ENCODE measurements around the gene PIK3C2G. TPM values are rescaled to one million over a fixed set of nuclear protein-coding genes. Genes with fewer than 3 reads are reported as not detected.
"Not testable (repeated sequence)": the region's sequence is repeated elsewhere in the genome, so short reads cannot be mapped to it uniquely, and the experiment has no call there.

Gene PIK3C2G
- total RNA-seq, 8 experiments from 2014 or later = 0.05 to 0.92 (median 0.19) TPM; not detected in 5

DNA sequence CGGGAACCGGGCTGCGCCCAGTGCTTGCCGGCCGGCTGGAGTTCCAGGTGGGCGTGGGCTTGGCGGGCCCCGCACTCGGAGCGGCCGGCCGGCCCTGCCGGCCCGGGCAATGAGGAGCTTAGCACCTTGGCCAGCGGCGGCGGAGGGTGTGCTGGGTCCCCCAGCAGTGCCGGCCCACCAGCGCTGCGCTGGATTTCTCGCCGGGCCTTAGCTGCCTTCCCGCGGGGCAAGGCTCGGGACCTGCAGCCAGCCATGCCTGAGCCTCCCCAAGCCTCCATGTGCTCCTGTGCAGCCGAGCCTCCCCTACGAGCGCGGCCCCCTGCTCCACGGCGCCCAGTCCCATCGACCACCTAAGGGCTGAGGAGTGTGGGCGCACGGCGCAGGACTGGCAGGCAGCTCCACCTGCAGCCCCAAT lies 238.8 kb downstream of the PIK3C2G start:
- in situ Hi-C loops (cut with MboI; ENCODE audit: low pct_unique_long_range_greater_than_20kb in 2 of 9, low sequenced_read_pairs in 9 of 9, unreplicated experiment in 9 of 9); H3K4me3 ChIP-seq; ATAC-seq (replicated peaks in 6 of 8); H3K27ac ChIP-seq: not testable (repeated sequence)
- 80 to 100% (median 100%) methylated on average over 1 to 3 of the region's 35 CpGs; no CpG with 5 or more reads in 7 of the 10 experiments for WGBS, 10 experiments
- H3K4me1 ChIP-seq (replicated peaks in 1 of 2) = peaks cover 6 to 36% of the 10 kb centered on the region in 2 donors

DNA sequence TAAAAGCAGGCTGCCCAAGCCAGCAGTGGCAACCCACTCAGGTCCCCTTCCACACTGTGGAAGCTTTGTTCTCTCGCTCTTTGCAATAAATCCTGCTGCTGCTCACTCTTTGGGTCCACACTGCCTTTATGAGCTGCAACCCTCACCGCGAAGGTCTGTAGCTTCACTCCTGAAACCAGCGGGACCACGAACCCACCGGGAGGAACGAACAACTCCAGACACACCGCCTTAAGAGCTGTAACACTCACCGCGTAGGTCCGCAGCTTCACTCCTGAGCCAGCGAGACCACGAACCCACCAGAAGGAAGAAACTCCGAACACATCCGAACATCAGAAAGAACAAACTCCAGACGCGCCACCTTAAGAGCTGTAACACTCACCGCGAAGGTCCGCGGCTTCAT lies 239.4 kb downstream of the PIK3C2G start:
- peaks cover 6 to 36% of the 10 kb centered on the region in 2 donors for H3K4me1 ChIP-seq (replicated peaks in 1 of 2)
- in situ Hi-C loops (cut with MboI; ENCODE audit: low pct_unique_long_range_greater_than_20kb in 2 of 9, low sequenced_read_pairs in 9 of 9, unreplicated experiment in 9 of 9); H3K27ac ChIP-seq; ATAC-seq (replicated peaks in 6 of 8); H3K4me3 ChIP-seq: not testable (repeated sequence)
- WGBS, 10 experiments = 80 to 100% (median 98%) methylated on average over 2 to 8 of the region's 21 CpGs; no CpG with 5 or more reads in 3 of the 10 experiments

DNA sequence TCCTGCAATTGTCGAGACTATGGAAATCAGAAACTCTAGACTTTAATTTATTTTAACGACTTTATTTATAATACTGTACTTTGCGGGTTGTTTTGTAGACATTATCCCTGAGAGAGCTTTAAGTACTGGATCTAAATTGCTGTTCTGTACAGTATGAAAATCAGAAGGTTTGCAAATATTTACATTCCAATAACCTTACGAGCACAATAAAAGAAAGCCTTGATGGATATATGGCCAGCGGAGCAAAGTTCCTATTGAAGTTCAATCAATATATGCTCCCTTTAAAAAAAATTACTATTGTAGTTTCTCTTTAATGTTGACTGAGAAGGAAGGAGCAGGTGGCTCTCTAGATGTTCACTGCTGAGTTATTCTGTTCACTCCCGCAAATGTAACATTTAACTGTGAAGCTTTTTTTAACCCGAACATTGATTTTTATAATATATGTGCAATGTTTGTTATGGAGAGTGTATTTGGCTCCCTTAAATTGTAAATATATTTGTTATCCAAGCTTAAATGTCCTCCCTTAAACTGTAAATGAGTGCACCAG lies 241.2 kb downstream of the PIK3C2G start:
- ATAC-seq (replicated peaks in 6 of 8) = peak in 5 of 8 experiments; percentile 18 to 68 (median 46)
- Histone ChIP-seq H3K4me1 (replicated peaks in 1 of 2) (peaks cover 6 to 24% of the 10 kb centered on the region in 2 donors), H3K4me3 (no peak overlapping the region), H3K27ac (no peak overlapping the region)
- in situ Hi-C loops (cut with MboI; ENCODE audit: low pct_unique_long_range_greater_than_20kb in 2 of 9, low sequenced_read_pairs in 9 of 9, unreplicated experiment in 9 of 9) = no loop called here
- 40 to 100% (median 64%) methylated on average over 3 to 7 of the region's 7 CpGs; no CpG with 5 or more reads in 1 of the 10 experiments for WGBS, 10 experiments

DNA sequence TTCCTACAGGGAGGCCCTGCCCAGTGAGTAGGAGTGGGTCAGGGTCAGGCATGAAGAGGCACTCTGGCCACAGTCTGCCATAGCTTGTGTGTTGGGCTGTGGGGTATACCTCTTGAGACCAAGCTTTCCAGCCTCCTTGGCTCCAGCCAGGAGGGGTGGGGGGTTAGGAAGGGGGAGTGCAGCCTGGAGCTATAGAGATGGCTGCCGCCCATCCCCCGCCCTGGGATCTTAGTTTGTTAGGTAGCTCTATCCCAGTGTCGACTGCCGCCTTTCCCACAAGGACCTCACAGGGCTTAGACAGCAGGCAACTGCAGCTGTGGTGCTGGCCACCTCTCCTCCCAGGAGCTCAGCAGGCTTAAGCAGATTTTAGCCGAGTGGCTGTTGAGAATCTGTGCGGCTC lies 260.1 kb downstream of the PIK3C2G start:
- Histone ChIP-seq H3K4me3 (no peak overlapping the region), H3K27ac (no peak overlapping the region), H3K4me1 (replicated peaks in 1 of 2) (no peaks in the 10 kb centered on the region)
- ATAC-seq (replicated peaks in 6 of 8) = no peak
- in situ Hi-C loops (cut with MboI; ENCODE audit: low pct_unique_long_range_greater_than_20kb in 2 of 9, low sequenced_read_pairs in 9 of 9, unreplicated experiment in 9 of 9) = no loop called here
- WGBS, 10 experiments = 57 to 100% (median 98%) methylated on average over 1 to 2 of the region's 6 CpGs; no CpG with 5 or more reads in 6 of the 10 experiments

DNA sequence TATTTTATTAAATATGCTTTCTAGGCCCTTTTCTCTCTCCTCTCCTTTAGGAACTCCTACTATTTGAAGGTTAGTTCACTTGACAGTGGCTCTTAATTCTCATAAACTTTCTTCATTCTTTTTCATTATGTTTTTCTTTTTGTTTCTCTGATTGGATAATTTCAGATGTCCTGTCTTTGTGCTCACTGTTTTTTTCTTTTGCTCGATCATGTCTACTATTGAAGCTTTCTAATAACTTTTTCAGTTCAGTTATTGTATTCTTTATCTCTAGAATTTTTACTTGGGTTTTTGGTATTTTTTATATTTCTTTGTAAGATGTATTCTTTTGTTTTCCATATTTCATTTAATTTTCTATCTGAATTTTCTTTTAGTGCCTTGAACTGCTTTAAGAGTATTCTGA lies 261.5 kb downstream of the PIK3C2G start:
- no peaks in the 10 kb centered on the region for H3K4me1 ChIP-seq (replicated peaks in 1 of 2)
- in situ Hi-C loops (cut with MboI; ENCODE audit: low pct_unique_long_range_greater_than_20kb in 2 of 9, low sequenced_read_pairs in 9 of 9, unreplicated experiment in 9 of 9) = no loop called here
- no peak overlapping the region for H3K27ac ChIP-seq
- ATAC-seq (replicated peaks in 6 of 8) = no peak
- no peak overlapping the region for H3K4me3 ChIP-seq
- WGBS, 10 experiments = 0 to 100% (median 72%) methylated on average over 1 of the region's 1 CpG; no CpG with 5 or more reads in 2 of the 10 experiments

DNA sequence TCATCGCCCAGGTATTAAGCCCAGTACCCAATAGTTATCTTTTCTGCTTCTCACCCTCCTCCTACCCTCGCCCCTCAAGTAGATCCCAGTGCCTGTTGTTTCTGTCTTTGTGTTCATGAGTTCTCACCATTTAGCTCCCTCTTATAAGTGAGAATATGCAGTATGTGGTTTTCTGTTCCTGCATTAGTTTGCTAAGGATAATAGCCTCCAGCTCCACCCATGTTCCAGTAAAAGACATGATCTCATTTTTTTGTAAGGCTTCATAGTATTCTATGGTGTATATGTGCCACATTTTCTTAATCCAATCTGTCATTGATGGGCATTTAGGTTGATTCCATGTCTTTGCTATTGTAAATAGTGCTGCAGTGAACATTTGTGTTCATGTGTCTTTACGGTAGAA lies 281.2 kb downstream of the PIK3C2G start:
- in situ Hi-C loops (cut with MboI; ENCODE audit: low pct_unique_long_range_greater_than_20kb in 2 of 9, low sequenced_read_pairs in 9 of 9, unreplicated experiment in 9 of 9); H3K4me1 ChIP-seq (replicated peaks in 1 of 2); H3K27ac ChIP-seq; H3K4me3 ChIP-seq: not testable (repeated sequence)
- WGBS, 10 experiments = 72 to 100% (median 95%) methylated on average over 1 to 3 of the region's 3 CpGs; no CpG with 5 or more reads in 3 of the 10 experiments
- ATAC-seq (replicated peaks in 6 of 8) = peak in 2 of 8 experiments; percentile 77 to 80

DNA sequence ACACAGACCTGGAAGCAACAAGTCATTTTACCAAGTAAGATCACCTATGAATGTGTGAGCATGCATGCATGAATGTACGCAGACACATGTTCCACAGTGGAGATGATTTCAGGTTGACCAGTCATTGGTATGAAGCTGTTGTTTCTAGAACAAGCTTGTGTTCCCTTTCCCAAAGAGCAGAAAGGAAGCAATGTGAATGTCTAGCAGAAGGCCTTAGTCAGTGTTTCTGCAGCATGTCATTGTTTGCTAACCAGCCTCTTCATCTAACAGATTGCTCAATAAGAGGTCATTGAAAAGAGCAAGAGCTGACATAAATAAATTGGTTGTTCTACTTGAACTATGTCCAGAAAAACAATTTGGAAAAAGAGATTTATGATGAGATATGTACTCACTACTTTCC lies 285.1 kb downstream of the PIK3C2G start:
- peak in 3 of 8 experiments; percentile 34 to 50 (median 39) for ATAC-seq (replicated peaks in 6 of 8)
- H3K27ac ChIP-seq = no peak overlapping the region
- peaks cover 4 to 5% of the 10 kb centered on the region in 2 donors for H3K4me1 ChIP-seq (replicated peaks in 1 of 2)
- H3K4me3 ChIP-seq = no peak overlapping the region
- in situ Hi-C loops (cut with MboI; ENCODE audit: low pct_unique_long_range_greater_than_20kb in 2 of 9, low sequenced_read_pairs in 9 of 9, unreplicated experiment in 9 of 9) = no loop called here
- WGBS, 10 experiments = 100% methylated on average over 1 of the region's 1 CpG; no CpG with 5 or more reads in 7 of the 10 experiments

DNA sequence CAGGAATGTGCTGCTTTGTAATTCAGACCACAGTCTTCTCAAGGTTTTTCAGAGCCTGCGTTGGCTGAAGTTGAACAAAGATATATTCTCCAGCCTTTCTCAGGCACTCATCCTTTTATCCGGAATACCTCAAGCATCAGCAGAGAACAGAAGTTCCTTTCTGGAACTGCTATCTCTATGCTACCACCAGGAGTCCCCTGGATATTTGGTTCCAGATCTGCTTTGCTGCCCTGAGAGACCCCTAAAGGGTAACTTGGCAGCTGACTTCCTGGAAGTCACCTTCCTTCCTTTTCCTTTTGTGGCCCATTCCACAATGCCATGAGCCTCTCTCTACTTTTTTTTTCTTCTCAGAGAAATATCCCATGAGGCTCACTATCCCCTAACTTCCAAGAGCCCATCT lies 288.3 kb downstream of the PIK3C2G start:
- no peak for ATAC-seq (replicated peaks in 6 of 8)

DNA sequence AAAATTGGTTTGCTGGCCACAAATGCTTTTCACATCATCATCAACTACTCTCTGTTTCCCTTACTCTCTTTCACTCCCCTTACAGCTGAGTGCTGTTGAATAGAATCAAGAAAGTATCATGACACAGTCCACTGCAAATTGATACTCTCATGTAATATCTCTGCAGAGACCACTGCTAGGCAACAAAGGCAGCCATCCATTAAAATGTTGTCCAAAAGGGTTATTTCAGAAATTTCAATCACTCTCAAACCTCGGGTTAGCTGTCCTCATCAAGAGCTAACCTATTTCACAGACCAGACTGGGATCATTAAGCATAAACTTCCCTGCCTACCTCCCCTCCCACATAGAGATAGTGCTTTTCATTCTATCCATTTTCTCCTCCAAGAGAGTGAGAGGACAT lies 289.8 kb downstream of the PIK3C2G start:
- WGBS, 10 experiments = 50 to 100% (median 80%) methylated on average over 1 of the region's 1 CpG; no CpG with 5 or more reads in 3 of the 10 experiments
- in situ Hi-C loops (cut with MboI; ENCODE audit: low pct_unique_long_range_greater_than_20kb in 2 of 9, low sequenced_read_pairs in 9 of 9, unreplicated experiment in 9 of 9) = no loop called here
- peaks cover 3 to 4% of the 10 kb centered on the region in 2 donors for H3K4me1 ChIP-seq (replicated peaks in 1 of 2)
- no peak for ATAC-seq (replicated peaks in 6 of 8)
- no peak overlapping the region for H3K27ac ChIP-seq
- H3K4me3 ChIP-seq = no peak overlapping the region

More for the DNA sequence above, 288.3 kb downstream of the PIK3C2G start:
- H3K27ac ChIP-seq = no peak overlapping the region
- in situ Hi-C loops (cut with MboI; ENCODE audit: low pct_unique_long_range_greater_than_20kb in 2 of 9, low sequenced_read_pairs in 9 of 9, unreplicated experiment in 9 of 9) = no loop called here
- H3K4me3 ChIP-seq = no peak overlapping the region
- peaks cover 4 to 5% of the 10 kb centered on the region in 2 donors for H3K4me1 ChIP-seq (replicated peaks in 1 of 2)
- WGBS, 10 experiments = 13 to 100% (median 83%) methylated on average over 1 to 2 of the region's 2 CpGs; no CpG with 5 or more reads in 3 of the 10 experiments

DNA sequence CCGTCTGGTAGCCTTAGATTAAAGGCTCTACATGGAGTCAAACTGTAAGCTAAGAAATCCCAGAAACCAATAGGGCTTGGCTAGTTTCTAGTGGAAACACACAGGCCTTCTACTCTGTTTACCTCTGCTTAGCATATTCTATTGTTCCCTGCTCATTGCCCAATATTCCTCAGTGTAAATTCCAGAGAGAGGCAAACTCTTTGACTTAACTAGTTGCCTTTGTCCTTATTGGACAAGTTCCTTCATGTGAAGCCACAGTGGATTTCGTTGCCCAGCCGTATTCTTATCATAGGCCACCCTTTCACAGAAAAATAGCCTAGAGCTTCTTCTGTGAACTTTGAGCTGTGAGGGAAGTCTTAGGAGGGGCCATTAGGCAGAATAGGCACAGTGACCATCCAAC lies 290.4 kb downstream of the PIK3C2G start:
- Histone ChIP-seq H3K27ac (no peak overlapping the region), H3K4me3 (no peak overlapping the region), H3K4me1 (replicated peaks in 1 of 2) (no peaks in the 10 kb centered on the region)
- in situ Hi-C loops (cut with MboI; ENCODE audit: low pct_unique_long_range_greater_than_20kb in 2 of 9, low sequenced_read_pairs in 9 of 9, unreplicated experiment in 9 of 9) = no loop called here
- 33 to 100% (median 85%) methylated on average over 1 to 3 of the region's 3 CpGs for WGBS, 10 experiments
- ATAC-seq (replicated peaks in 6 of 8) = peak in 1 of 8 experiments; percentile 78

DNA sequence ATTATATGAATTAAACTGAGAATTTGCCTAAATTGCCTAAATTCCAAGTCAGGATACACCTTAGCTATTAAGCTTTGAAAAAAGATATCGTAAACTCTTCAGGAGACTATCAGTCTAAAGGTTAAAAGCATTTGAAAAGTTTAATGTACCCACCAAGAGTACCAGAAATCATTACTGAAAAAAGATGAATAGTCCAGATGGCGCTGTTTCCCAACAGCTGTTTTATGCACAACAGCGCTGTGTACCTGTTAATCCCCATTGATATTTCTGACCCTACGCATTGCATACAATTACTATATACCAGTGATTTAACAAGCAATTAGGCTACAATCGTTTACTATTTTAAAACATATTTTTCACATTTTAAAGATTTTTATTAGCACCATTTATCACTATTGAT lies 291.5 kb downstream of the PIK3C2G start:
- Histone ChIP-seq H3K27ac (no peak overlapping the region), H3K4me3 (no peak overlapping the region), H3K4me1 (replicated peaks in 1 of 2) (no peaks in the 10 kb centered on the region)
- ATAC-seq (replicated peaks in 6 of 8) = no peak
- 77 to 96% (median 90%) methylated on average over 3 to 5 of the region's 5 CpGs for WGBS, 10 experiments
- in situ Hi-C loops (cut with MboI; ENCODE audit: low pct_unique_long_range_greater_than_20kb in 2 of 9, low sequenced_read_pairs in 9 of 9, unreplicated experiment in 9 of 9) = no loop called here

DNA sequence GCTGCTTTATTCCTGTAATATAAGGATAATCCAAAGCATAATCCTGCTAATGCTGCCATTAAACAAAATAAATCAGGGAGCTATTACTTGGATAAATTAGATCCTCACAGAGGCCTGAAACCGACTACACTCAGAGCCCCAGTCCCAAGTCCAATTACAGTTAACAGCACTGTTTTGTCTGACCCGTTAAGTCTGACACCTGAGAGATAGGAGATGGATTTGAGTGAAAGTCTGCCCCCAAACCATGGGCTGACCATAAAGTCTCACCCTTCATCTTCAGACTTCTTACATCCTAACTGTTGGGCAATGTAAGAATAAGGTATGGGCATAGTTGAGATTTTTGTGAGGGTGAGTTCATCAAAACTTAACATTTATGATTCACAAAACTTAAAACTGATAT lies 294.8 kb downstream of the PIK3C2G start:
- no peak overlapping the region for H3K4me3 ChIP-seq
- in situ Hi-C loops (cut with MboI; ENCODE audit: low pct_unique_long_range_greater_than_20kb in 2 of 9, low sequenced_read_pairs in 9 of 9, unreplicated experiment in 9 of 9) = no loop called here
- 48 to 100% (median 82%) methylated on average over 1 to 2 of the region's 2 CpGs; no CpG with 5 or more reads in 6 of the 10 experiments for WGBS, 10 experiments
- H3K27ac ChIP-seq = no peak overlapping the region
- no peak for ATAC-seq (replicated peaks in 6 of 8)
- H3K4me1 ChIP-seq (replicated peaks in 1 of 2) = no peaks in the 10 kb centered on the region

DNA sequence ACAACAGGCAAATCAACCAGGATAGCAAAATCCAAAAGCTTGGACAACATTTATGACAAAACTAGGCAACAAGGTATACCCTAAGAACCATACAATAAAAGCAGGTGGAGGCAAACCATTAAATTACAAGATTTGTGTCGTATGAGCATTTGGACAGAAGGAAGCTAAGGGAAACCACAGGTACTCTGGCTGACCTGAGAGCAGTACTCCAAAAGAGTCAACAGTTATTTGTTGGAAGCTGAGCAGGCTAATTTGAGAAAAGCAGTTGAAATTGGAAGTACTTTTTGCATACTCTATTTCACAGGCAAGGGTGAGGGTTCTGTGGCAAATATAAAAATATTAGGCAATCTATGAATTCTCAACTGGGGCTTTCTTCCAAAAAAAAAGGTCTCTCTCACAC lies 297.9 kb downstream of the PIK3C2G start:
- Histone ChIP-seq H3K4me1 (replicated peaks in 1 of 2) (no peaks in the 10 kb centered on the region), H3K4me3 (no peak overlapping the region), H3K27ac (no peak overlapping the region)
- in situ Hi-C loops (cut with MboI; ENCODE audit: low pct_unique_long_range_greater_than_20kb in 2 of 9, low sequenced_read_pairs in 9 of 9, unreplicated experiment in 9 of 9) = no loop called here
- 29 to 92% (median 80%) methylated on average over 1 of the region's 1 CpG; no CpG with 5 or more reads in 3 of the 10 experiments for WGBS, 10 experiments
- no peak for ATAC-seq (replicated peaks in 6 of 8)

DNA sequence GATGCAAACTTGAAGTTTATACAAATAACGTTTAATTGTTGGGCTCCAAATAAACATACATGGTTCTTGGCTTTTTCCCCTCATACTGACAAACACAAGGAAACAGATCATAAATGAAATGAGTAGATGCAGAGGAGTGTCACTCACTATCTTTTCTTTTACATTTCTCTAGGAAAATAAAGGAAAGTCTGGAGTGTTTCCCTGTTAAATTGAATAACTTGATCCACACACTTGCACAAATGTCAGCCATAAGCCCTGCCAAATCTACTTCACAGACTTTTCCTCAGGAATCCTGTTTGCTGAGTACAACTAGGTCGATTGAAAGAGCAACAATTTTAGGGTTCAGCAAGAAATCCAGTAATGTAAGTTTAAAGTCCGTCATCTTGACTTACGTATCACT lies 301.2 kb downstream of the PIK3C2G start:
- no peak for ATAC-seq (replicated peaks in 6 of 8)
- no peak overlapping the region for H3K4me3 ChIP-seq
- no peaks in the 10 kb centered on the region for H3K4me1 ChIP-seq (replicated peaks in 1 of 2)
- in situ Hi-C loops (cut with MboI; ENCODE audit: low pct_unique_long_range_greater_than_20kb in 2 of 9, low sequenced_read_pairs in 9 of 9, unreplicated experiment in 9 of 9) = no loop called here
- no peak overlapping the region for H3K27ac ChIP-seq
- WGBS, 10 experiments = 20 to 100% (median 85%) methylated on average over 2 to 4 of the region's 4 CpGs
